Measurements from ENCODE around the gene DOC2A. TPM values are rescaled to one million over a fixed set of nuclear protein-coding genes. Genes with fewer than 3 reads are reported as not detected.

The DOC2A gene
- total and polyA plus RNA-seq, 11 donors, result 0.09 to 1.4 (median 0.88) TPM; not detected in 4

DNA sequence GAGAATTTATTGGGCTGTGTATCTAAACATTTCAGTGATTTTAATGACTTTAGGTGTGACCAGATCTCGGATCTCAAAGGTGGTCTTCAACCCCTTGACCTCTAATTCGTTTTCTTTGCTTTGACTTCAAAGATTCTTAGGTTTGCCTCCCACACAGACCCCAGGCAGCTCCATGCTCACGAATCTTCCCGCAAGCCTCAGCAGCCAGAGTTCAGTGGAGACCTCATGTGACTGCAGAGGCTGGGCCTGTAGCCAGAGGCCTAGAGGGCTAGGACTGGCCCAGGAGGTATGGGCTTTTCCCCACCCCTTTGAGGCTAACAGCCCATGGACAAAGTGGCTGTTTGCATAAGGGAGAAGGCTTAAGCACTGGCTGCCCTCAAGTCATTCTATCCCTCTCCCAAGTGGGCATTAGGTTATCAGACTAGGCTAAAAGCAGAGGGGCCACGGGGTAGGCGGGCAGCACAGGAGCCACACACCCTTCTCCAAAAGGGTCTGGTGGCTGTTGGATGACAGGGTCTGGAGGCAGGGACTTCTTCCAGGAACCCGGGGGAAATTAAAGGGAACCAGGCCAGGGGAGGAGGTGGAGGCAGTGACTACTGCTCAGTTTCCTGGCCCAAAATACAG lies 18.4 kb downstream of the DOC2A start:
- intact Hi-C loops (cut with DNase I), result loop anchor here in 2 of 10 donors (10.0 kb wide), 2 partner anchors 178 to 188 kb away; partner anchors contain the start of genes MAZ (in 1 of the 2), PAGR1 (in 1 of the 2) and PRRT2 (in 1 of the 2)
- DNase-seq (peak in 1 of 5 donors; percentile 18), ATAC-seq (no peak)
- no peak for TF ChIP-seq CTCF (IDR thresholded peaks at IDR 0.05)
- no peak for TF ChIP-seq POLR2A (IDR thresholded peaks at IDR 0.05)
- Histone ChIP-seq H3K27me3 (no peaks in the 10 kb centered on the region), H3K27ac (no peak overlapping the region), H3K4me1 (peaks cover 0 to 30% (median 18%) of the 10 kb centered on the region in 12 donors), H3K36me3 (peaks cover 0 to 66% (median 63%) of the 10 kb centered on the region in 9 donors), H3K9me3 (no peaks in the 10 kb centered on the region), H3K4me3 (no peak overlapping the region)
- 45 to 56% (median 52%) methylated on average over 7 of the region's 7 CpGs for WGBS, 4 donors

GRCh38 chr16:29991571-29991904 lies 19.3 kb downstream of the DOC2A start:
- Histone ChIP-seq H3K36me3 (peaks cover 0 to 75% (median 72%) of the 10 kb centered on the region in 9 donors), H3K9me3 (no peaks in the 10 kb centered on the region), H3K27me3 (no peaks in the 10 kb centered on the region), H3K27ac (peak overlapping the region in 1 of 12 donors; percentile 17), H3K4me1 (peaks cover 0 to 23% (median 12%) of the 10 kb centered on the region in 12 donors), H3K4me3 (no peak overlapping the region)
- no peak for ATAC-seq
- intact Hi-C loops (cut with DNase I), result loop anchor here in 3 of 10 donors (2.0 to 10.0 kb wide), 3 partner anchors 15 to 187 kb away; partner anchors contain the start of genes MAZ (in 1 of the 3), PAGR1 (in 1 of the 3) and PRRT2 (in 1 of the 3)
- no peak for TF ChIP-seq CTCF (IDR thresholded peaks at IDR 0.05)
- TF ChIP-seq POLR2A (IDR thresholded peaks at IDR 0.05), result no peak
- WGBS, 4 donors, result 74 to 85% (median 79%) methylated on average over 5 of the region's 5 CpGs
- DNase-seq, result no peak

DNA sequence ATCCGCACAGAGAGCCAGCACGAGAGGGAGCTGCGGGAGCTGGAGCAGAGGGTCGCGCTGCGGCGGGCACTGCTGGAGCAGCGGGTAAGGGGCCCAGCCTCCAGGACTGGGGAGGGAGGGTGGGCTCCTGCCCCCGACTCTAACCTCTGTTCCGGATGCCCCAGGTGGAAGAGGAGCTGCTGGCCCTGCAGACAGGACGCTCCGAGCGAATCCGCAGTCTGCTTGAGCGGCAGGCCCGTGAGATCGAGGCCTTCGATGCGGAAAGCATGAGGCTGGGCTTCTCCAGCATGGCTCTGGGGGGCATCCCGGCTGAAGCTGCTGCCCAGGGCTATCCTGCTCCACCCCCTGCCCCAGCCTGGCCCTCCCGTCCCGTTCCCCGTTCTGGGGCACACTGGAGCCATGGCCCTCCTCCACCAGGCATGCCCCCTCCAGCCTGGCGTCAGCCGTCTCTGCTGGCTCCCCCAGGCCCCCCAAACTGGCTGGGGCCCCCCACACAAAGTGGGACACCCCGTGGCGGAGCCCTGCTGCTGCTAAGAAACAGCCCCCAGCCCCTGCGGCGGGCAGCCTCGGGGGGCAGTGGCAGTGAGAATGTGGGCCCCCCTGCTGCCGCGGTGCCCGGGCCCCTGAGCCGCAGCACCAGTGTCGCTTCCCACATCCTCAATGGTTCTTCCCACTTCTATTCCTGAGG lies 19.8 kb downstream of the DOC2A start:
- peaks cover 0 to 21% (median 11%) of the 10 kb centered on the region in 12 donors for H3K4me1 ChIP-seq
- no peak for TF ChIP-seq CTCF (IDR thresholded peaks at IDR 0.05)
- peak overlapping the region in 1 of 12 donors; percentile 17 for H3K27ac ChIP-seq
- 92 to 97% (median 92%) methylated on average over 5 to 35 of the region's 35 CpGs for WGBS, 4 donors
- H3K4me3 ChIP-seq, result no peak overlapping the region
- H3K27me3 ChIP-seq, result no peaks in the 10 kb centered on the region
- peaks cover 0 to 80% (median 77%) of the 10 kb centered on the region in 9 donors for H3K36me3 ChIP-seq
- intact Hi-C loops (cut with DNase I), result loop anchor here in 3 of 10 donors (2.0 to 10.0 kb wide), 3 partner anchors 14 to 186 kb away; partner anchors contain the start of genes MAZ (in 1 of the 3), PAGR1 (in 1 of the 3) and PRRT2 (in 1 of the 3)
- no peak for DNase-seq
- H3K9me3 ChIP-seq, result no peaks in the 10 kb centered on the region
- no peak for ATAC-seq

- peaks cover 0 to 21% (median 10%) of the 10 kb centered on the region in 12 donors for H3K4me1 ChIP-seq
- DNase-seq (no peak), ATAC-seq (no peak)
- intact Hi-C loops (cut with DNase I), result loop anchor here in 3 of 10 donors (2.0 to 10.0 kb wide), 3 partner anchors 13 to 185 kb away; partner anchors contain the start of genes MAZ (in 1 of the 3), PAGR1 (in 1 of the 3) and PRRT2 (in 1 of the 3)
- TF ChIP-seq POLR2A (IDR thresholded peaks at IDR 0.05) (no peak), CTCF (IDR thresholded peaks at IDR 0.05) (no peak)
- 89 to 95% (median 93%) methylated on average over 2 of the region's 2 CpGs for WGBS, 4 donors
- H3K27ac ChIP-seq, result no peak overlapping the region
- no peak overlapping the region for H3K4me3 ChIP-seq
- no peaks in the 10 kb centered on the region for H3K9me3 ChIP-seq
- no peaks in the 10 kb centered on the region for H3K27me3 ChIP-seq
- H3K36me3 ChIP-seq, result peaks cover 6 to 90% (median 87%) of the 10 kb centered on the region in 9 donors
These were observed 20.8 kb downstream of the DOC2A start for GRCh38 chr16:29990034-29990433.
